Measurements from ENCODE around the gene PDP2. TPM values are rescaled to one million over a fixed set of nuclear protein-coding genes. Genes with fewer than 3 reads are reported as not detected.

Gene PDP2
- total RNA-seq, 2 donors from 2014 or later: 16.7 to 28.6 TPM

- intact Hi-C loops (cut with DNase I, micrococcal nuclease): no loop called here
- no peak for DNase-seq
- no peak for ATAC-seq
Measured at GRCh38 chr16:66940236-66940635, 59.9 kb downstream of the PDP2 start.

Other genes with a start within 250 kb of the PDP2 start
- 100 to 1,000 TPM; 168 to 172 TPM for gene CMTM4, start 183.8 kb upstream of the PDP2 start, total RNA-seq
- 100 to 1,000 TPM; 165 to 171 TPM for gene DYNC1LI2, start 128.9 kb upstream of the PDP2 start, total RNA-seq
- under 1 TPM in 1 of 2 donors, not detected in 1; 0.11 TPM for gene TERB1, start 78.9 kb upstream of the PDP2 start, total RNA-seq
- 10 to 100 TPM; 45.7 to 53.2 TPM for gene NAE1, start 49.5 kb upstream of the PDP2 start, total RNA-seq
- 100 to 1,000 TPM; 157 to 205 TPM for gene CA7, start 36.1 kb upstream of the PDP2 start, total RNA-seq
- 1 to 10 TPM in 1 of 2 donors, under 1 TPM in 1; 0.75 to 2.2 TPM for gene CDH16, start 38.4 kb downstream of the PDP2 start, total RNA-seq
- 1 to 10 TPM; 3.9 to 4.4 TPM for gene RRAD, start 45.0 kb downstream of the PDP2 start, total RNA-seq
- gene CIAO2B, start 53.9 kb downstream of the PDP2 start, total RNA-seq: 100 to 1,000 TPM in 1 of 2 donors, 10 to 100 TPM in 1; 82.7 to 109 TPM
- 100 to 1,000 TPM; 566 to 624 TPM for gene CES2, start 55.0 kb downstream of the PDP2 start, total RNA-seq
- 100 to 1,000 TPM; 201 to 203 TPM for gene CES3, start 80.8 kb downstream of the PDP2 start, total RNA-seq
- 10 to 100 TPM in 1 of 2 donors, 1 to 10 TPM in 1; 6.6 to 12.1 TPM for gene CES4A, start 108.1 kb downstream of the PDP2 start, total RNA-seq
- gene CBFB, start 148.6 kb downstream of the PDP2 start, total RNA-seq: 10 to 100 TPM; 25.8 to 27.0 TPM
- gene PHAF1, start 229.4 kb downstream of the PDP2 start, total RNA-seq: 10 to 100 TPM; 11.3 to 13.9 TPM